Activated CD4-positive, CD25-positive, alpha-beta regulatory T cell treated with anti-CD3 and anti-CD28 coated beads, Interleukin-2, amount 50 U/mL, for 16 hours (primary cell): ENCODE results near the gene PTCH1.

Experiments used
- DNase-seq: peaks from one replicate; pipeline ENCODE4 v3.0.0-alpha.2; 2020; ENCODE audit warnings: low read depth, low spot score

Gene PTCH1

GRCh38 chr9:95512709-95513095 is 4.1 kb downstream of the PTCH1 start:
- DNase-seq = no peak

- no peak for DNase-seq
Measured at GRCh38 chr9:95511952-95512708, 4.6 kb downstream of the PTCH1 start.

GRCh38 chr9:95511616-95511931 is 5.2 kb downstream of the PTCH1 start:
- no peak for DNase-seq

- no peak for DNase-seq
Measured at GRCh38 chr9:95510709-95511615, 5.8 kb downstream of the PTCH1 start.

GRCh38 chr9:95509851-95510708 is 6.7 kb downstream of the PTCH1 start:
- no peak for DNase-seq

- DNase-seq = no peak
Measured at GRCh38 chr9:95508968-95509850, 7.6 kb downstream of the PTCH1 start.

- no peak for DNase-seq
Measured at GRCh38 chr9:95508242-95508967, 8.4 kb downstream of the PTCH1 start.

GRCh38 chr9:95507464-95508241 is 9.1 kb downstream of the PTCH1 start:
- DNase-seq = no peak

GRCh38 chr9:95506678-95507463 is 9.9 kb downstream of the PTCH1 start:
- DNase-seq = no peak

GRCh38 chr9:95506428-95506677 is 10.4 kb downstream of the PTCH1 start:
- no peak for DNase-seq

GRCh38 chr9:95505717-95506427 is 10.9 kb downstream of the PTCH1 start:
- no peak for DNase-seq

- no peak for DNase-seq
Measured at GRCh38 chr9:95505072-95505716, 11.6 kb downstream of the PTCH1 start.

- no peak for DNase-seq
Measured at GRCh38 chr9:95504053-95504963, 12.5 kb downstream of the PTCH1 start.

GRCh38 chr9:95503369-95503768 is 13.4 kb downstream of the PTCH1 start:
- DNase-seq = no peak

- no peak for DNase-seq
Measured at GRCh38 chr9:95502248-95502647, 14.5 kb downstream of the PTCH1 start.

- DNase-seq = no peak
Measured at GRCh38 chr9:95499847-95500246, 16.9 kb downstream of the PTCH1 start.
